Inflammatory macrophage treated with lipopolysaccharide for 4 hours (primary cell): ENCODE measurements around the gene GRM4.

Experiments
- DNase-seq: peaks from one replicate; pipeline ENCODE4 v3.0.0-alpha.2; 2020

The GRM4 gene

GRCh38 chr6:33975661-33976436, 170.0 kb downstream of the GRM4 start:
- DNase-seq: no peak

- no peak for DNase-seq
These were observed 171.4 kb downstream of the GRM4 start for GRCh38 chr6:33974471-33974870.

- no peak for DNase-seq
These were observed 171.9 kb downstream of the GRM4 start for GRCh38 chr6:33974030-33974429.

- no peak for DNase-seq
These were observed 174.3 kb downstream of the GRM4 start for GRCh38 chr6:33971580-33971979.
